Measurements from ENCODE around the gene C10orf90. TPM values are rescaled to one million over a fixed set of nuclear protein-coding genes. Genes with fewer than 3 reads are reported as not detected.

Gene C10orf90
- total and polyA plus RNA-seq, 2 of the 8 experiments (the other 6 are each of a cell fraction or from before 2014, with no cell fraction given), result 0.21 TPM; not detected in 1

GRCh38 chr10:126586878-126587277 is 83.6 kb downstream of the C10orf90 start (continued):
- TF ChIP-seq SP4 (IDR thresholded peaks at IDR 0.05; ENCODE audit: low read length) (no peak), ASH2L (IDR thresholded peaks at IDR 0.05; ENCODE audit: low read length) (no peak), CREB1 (IDR thresholded peaks at IDR 0.05) (no peak), NRF1 (IDR thresholded peaks at IDR 0.05; ENCODE audit: low read depth, low read length) (no peak)

Measured in H1 (cell line).